Measurements from ENCODE around the gene VPS11.

Gene VPS11

DNA sequence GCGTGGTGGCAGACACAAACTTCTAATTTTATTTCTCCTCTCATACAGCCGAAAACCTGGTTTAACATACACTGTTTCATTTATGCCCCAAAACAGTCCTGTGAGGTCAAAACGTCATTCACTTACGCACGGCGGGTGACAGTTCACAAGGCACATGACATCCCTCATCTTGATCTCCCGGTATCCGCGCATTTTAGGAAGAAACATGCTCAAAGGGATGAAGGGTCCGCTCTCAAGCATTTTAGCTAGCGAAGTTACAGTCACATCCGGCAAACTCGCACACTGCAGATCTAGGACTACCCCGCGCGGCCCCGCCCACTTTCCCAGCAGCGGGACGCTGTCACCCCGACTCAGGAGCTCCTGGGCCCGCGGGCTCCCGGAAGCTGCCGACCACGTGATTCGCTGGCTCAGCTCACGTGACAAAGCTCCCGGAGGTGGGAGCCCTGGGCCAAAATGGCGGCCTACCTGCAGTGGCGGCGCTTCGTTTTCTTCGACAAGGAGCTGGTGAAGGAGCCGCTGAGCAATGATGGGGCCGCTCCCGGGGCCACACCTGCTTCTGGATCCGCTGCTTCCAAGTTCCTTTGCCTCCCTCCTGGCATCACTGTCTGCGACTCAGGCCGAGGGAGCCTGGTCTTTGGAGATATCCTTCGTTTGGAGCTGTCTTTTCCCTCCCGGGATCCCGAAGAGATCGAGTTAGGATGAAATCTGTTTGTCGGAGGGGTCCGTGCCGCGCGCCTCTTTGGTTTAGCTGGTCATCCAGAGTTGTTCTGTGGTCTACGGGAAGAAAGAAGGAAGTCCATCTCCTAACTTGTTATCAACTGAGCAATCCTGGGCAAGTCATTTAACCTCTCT, at the start of gene VPS11:
VPS11 (plus strand) TSS at position 448 of the 852 bp plus-strand sequence; CDS start at position 454, 6 bp downstream.
- TF ChIP-seq, protein P1, sequence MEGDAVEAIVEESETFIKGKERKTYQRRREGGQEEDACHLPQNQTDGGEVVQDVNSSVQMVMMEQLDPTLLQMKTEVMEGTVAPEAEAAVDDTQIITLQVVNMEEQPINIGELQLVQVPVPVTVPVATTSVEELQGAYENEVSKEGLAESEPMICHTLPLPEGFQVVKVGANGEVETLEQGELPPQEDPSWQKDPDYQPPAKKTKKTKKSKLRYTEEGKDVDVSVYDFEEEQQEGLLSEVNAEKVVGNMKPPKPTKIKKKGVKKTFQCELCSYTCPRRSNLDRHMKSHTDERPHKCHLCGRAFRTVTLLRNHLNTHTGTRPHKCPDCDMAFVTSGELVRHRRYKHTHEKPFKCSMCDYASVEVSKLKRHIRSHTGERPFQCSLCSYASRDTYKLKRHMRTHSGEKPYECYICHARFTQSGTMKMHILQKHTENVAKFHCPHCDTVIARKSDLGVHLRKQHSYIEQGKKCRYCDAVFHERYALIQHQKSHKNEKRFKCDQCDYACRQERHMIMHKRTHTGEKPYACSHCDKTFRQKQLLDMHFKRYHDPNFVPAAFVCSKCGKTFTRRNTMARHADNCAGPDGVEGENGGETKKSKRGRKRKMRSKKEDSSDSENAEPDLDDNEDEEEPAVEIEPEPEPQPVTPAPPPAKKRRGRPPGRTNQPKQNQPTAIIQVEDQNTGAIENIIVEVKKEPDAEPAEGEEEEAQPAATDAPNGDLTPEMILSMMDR (IDR thresholded peaks at IDR 0.05; ENCODE audit: extremely low read depth, missing control alignments), result no peak
- DNase-seq (ENCODE audit: low spot score), result peak; percentile 96

DNA sequence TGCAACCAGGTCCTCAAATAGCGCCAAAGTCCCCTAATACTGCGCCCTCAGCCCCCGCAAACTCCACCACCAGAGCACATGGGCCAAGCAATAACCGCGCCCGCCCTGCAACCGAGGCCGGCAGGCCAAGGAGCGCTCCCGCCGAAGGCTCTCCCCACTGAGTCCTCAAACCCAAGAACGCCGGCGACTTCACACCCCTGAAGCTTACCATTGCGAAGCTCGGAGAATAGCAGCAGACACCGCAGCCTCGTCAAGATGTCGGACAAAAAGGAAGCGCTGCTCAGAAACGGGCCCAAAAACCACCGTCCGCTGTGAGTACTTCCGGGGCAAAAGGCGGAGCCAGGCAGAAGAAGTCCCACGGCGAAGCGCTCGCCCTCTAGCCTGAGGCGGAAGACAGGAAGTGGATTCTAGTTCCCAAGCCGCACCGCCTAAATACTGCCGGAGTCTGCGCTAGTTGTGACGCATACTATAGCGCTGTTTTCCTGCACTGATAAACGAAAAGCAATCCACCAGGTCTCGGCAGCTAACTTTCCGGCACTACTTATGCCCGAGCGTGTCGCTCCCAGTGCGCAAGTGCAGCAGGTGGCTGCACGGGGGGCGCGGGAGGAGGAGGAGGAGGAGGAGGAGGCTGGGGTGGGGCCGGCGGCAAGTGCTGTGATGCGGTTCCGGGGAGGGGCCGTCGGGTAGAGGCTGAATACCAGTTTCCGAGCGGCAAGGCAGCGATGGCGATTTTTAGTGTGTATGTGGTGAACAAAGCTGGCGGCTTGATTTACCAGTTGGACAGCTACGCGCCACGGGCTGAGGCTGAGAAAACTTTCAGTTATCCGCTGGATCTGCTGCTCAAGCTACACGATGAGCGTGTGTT, 49.3 kb upstream of the VPS11 start, which contains the start of the genes RPS25 and TRAPPC4:
RPS25 (minus strand) TSS at position 270 of the 865 bp plus-strand sequence; CDS start at position 211, 59 bp downstream.
TRAPPC4 (plus strand) TSS at position 693 of the 865 bp plus-strand sequence; CDS start at position 723, 30 bp downstream.
- TF ChIP-seq, protein P1 (IDR thresholded peaks at IDR 0.05; ENCODE audit: extremely low read depth, missing control alignments), result no peak
- peak; percentile 91 for DNase-seq (ENCODE audit: low spot score)

DNA sequence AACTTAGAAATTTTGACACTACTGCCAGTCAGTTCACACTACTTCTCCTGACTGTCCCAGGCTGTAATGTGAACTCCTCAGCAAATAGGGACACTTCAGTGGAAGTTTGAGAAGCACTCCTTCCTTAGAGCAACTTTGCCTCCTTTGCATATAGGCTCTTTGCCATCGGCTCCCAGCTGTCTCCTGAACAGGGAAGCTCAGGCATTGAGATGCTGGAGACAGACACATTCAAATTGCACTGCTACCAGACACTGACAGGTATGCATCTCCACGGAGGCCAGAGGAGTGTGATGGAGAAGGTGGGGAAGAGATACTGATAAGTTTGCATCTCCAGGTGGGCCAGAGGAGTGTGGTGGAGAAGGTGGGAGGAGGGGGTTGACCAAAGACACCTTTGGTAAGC, 47.6 kb upstream of the VPS11 start:
- DNase-seq (ENCODE audit: low spot score), result no peak

DNA sequence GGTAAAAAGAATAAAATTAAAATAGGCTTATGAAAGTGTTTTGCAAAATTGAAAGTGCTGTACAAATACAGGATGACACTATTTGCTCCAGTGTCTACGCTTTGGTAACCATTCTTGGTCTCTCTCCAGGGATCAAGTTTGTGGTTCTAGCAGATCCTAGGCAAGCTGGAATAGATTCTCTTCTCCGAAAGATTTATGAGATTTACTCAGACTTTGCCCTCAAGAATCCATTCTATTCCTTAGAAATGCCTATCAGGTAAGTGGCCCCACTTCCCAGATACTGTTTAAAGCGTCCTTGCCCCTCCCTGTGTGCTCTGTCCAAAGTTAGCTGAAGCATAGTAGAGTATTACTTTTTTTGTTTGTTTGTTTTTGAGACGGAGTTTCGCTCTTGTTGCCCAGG, 46.0 kb upstream of the VPS11 start:
- TF ChIP-seq, protein P1 (IDR thresholded peaks at IDR 0.05; ENCODE audit: extremely low read depth, missing control alignments), result no peak
- no peak for DNase-seq (ENCODE audit: low spot score)

More for the DNA sequence above, 47.6 kb upstream of the VPS11 start:
- TF ChIP-seq, protein P1 (IDR thresholded peaks at IDR 0.05; ENCODE audit: extremely low read depth, missing control alignments), result no peak

DNA sequence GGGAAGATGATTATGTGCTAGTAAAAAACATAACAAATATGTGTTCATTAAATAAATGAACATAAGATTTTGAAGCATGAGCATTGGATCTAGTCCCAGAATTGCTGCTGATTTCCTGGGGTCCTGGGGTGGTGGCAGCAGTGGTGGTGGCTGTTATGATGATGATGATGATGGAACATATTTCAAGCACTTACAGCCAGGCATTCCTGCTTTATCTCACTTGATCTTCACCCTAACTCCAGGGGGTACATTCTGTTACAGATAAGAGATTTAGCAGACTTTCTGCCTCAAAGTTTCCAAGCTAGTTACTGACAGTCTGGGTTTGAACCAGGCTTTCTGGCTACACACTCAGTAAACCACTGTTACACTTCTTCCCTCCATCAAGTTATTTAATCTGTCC, 43.9 kb upstream of the VPS11 start:
- no peak for DNase-seq (ENCODE audit: low spot score)
- TF ChIP-seq, protein P1 (IDR thresholded peaks at IDR 0.05; ENCODE audit: extremely low read depth, missing control alignments), result no peak

DNA sequence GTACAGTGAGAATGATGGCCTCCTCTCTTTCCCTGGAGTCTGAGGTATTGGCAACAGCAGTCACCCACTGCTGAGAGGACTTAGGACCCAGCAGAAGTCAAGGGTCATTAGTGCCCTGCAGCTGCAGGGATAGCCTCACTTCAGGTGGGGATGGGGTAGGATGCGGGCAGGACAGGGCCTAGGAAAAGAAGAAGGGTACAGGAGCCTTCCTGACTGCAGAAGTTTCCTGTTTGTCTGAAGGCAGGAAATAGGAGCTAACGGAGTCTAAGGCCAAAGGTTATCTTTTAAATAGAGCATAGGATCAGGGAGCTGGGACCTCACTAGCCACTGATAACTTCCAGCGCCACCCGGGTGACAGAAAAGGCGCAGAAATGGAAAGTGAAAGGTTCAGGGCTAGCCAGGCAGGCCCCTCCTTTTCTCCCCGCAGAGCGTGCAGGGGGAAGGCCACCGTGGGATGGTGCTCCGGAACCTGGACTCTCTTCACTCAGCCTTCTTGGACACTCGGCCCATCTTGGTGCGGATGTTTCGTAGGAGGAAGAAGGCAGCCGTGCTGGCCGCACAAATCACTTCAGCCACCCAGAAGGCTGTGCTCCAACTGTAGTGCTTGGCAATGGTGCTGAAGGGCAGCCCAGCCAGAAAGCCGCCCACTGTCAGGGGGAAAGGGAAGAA, 43.1 kb upstream of the VPS11 start:
- DNase-seq (ENCODE audit: low spot score), result no peak

More for the DNA sequence above, 43.1 kb upstream of the VPS11 start:
- TF ChIP-seq, protein P1 (IDR thresholded peaks at IDR 0.05; ENCODE audit: extremely low read depth, missing control alignments), result no peak

All from GM20000 (cell line).